Breast epithelium (tissue), 3 donors: ENCODE measurements around the gene CNMD.
"Not testable (repeated sequence)": the region's sequence is repeated elsewhere in the genome, so short reads cannot be mapped to it uniquely, and the experiment has no call there.

ENCODE experiments used
- CTCF ChIP-seq, 3 donors: fragments of 450-650 bp; IDR thresholded peaks; one replicate each; pipeline ENCODE4 v1.5.1; 2016 to 2017; ENCODE audit warnings: antibody characterized with exemption in 3 of 3, mild to moderate bottlenecking in 3 of 3, moderate library complexity in 3 of 3
- POLR2A ChIP-seq: fragments of 450-650 bp; IDR thresholded peaks from one replicate; pipeline ENCODE4 v1.6.1; 2016; ENCODE audit warnings: antibody characterized with exemption, mild to moderate bottlenecking, moderate library complexity
- POLR2AphosphoS5 ChIP-seq, 3 donors: sonication (generic); formaldehyde crosslinking; IDR thresholded peaks; one replicate each; pipeline ENCODE4 v1.6.1; 2017; ENCODE audit warnings: antibody characterized with exemption in 3 of 3

- TF ChIP-seq POLR2A; POLR2AphosphoS5 (IDR thresholded peaks at IDR 0.05); CTCF (IDR thresholded peaks at IDR 0.05): not testable (repeated sequence)
Measured at GRCh38 chr13:52685806-52686205, 53.8 kb downstream of the CNMD start.
